GM12891 (cell line): ENCODE results near the gene ADGRL3.
"Not testable (repeated sequence)": the region's sequence is repeated elsewhere in the genome, so short reads cannot be mapped to it uniquely, and the experiment has no call there.

ENCODE experiments used
- DNase-seq: peaks from one replicate; pipeline ENCODE4 v3.0.0; 2011; ENCODE audit warnings: low spot score; ENCODE audit not compliant: insufficient read length
- FAIRE-seq: peaks from 2 replicates; lab custom pipeline; 2011; peaks lifted over from hg19 to GRCh38; lab: Jason Lieb, UNC
- PAX5 ChIP-seq: IDR thresholded peaks from 2 replicates; pipeline ENCODE4 v1.6.1; 2011; ENCODE audit warnings: low read length, moderate library complexity, mild to moderate bottlenecking; ENCODE audit not compliant: insufficient read depth, severe bottlenecking
- POLR2A ChIP-seq: IDR thresholded peaks from 2 replicates; pipeline ENCODE4 v1.6.1; 2011; ENCODE audit warnings: low read depth, low read length, control low read depth
- POLR2AphosphoS5 ChIP-seq: IDR thresholded peaks from 2 replicates; pipeline ENCODE4 v1.6.1; 2011; ENCODE audit warnings: low read depth, low read length, control low read depth
- POU2F2 ChIP-seq: IDR thresholded peaks from 2 replicates; pipeline ENCODE4 v1.6.1; 2011; ENCODE audit warnings: low read depth, mild to moderate bottlenecking, control low read depth, low read length, moderate library complexity
- SPI1 ChIP-seq: IDR thresholded peaks from 2 replicates; pipeline ENCODE4 v1.6.1; 2011; ENCODE audit warnings: low read depth, low read length, control low read depth
- TAF1 ChIP-seq: IDR thresholded peaks from 2 replicates; pipeline ENCODE4 v1.6.1; 2011; ENCODE audit warnings: low read depth, low read length, control low read depth

The ADGRL3 gene

GRCh38 chr4:61493470-61493869, 293.3 kb downstream of the ADGRL3 start:
- DNase-seq (no peak), FAIRE-seq (no peak)
- no peak for TF ChIP-seq POLR2A
- TF ChIP-seq PAX5 = no peak
- no peak for TF ChIP-seq POU2F2
- TF ChIP-seq POLR2AphosphoS5 = no peak
- TF ChIP-seq SPI1 = no peak
- TF ChIP-seq TAF1 = no peak

DNA sequence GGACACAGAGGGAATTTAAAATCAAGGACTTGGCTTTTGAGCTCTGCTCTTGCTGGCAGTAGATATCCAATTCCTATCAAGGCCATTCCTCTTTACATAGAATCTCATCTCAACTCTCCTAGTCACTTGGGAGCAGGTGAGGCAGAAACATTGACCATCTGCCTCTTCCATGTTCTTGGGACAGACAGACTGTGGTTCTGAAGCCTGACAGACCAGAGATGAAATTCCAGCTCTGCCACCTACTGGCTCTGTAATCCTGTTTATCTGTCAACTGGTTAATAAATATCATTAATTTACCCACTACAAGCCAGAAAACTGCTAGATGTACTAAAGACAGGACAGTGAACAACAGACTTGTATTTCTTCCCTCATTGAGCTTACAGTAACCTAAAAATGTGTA, 300.8 kb downstream of the ADGRL3 start:
- DNase-seq (no peak), FAIRE-seq (no peak)
- TF ChIP-seq SPI1 (no peak), PAX5 (no peak), POU2F2 (no peak), TAF1 (no peak), POLR2AphosphoS5 (no peak), POLR2A (no peak)

GRCh38 chr4:61501812-61502211, 301.7 kb downstream of the ADGRL3 start:
- DNase-seq = no peak
- FAIRE-seq = no peak
- no peak for TF ChIP-seq POLR2A
- no peak for TF ChIP-seq TAF1
- TF ChIP-seq PAX5 = no peak

DNA sequence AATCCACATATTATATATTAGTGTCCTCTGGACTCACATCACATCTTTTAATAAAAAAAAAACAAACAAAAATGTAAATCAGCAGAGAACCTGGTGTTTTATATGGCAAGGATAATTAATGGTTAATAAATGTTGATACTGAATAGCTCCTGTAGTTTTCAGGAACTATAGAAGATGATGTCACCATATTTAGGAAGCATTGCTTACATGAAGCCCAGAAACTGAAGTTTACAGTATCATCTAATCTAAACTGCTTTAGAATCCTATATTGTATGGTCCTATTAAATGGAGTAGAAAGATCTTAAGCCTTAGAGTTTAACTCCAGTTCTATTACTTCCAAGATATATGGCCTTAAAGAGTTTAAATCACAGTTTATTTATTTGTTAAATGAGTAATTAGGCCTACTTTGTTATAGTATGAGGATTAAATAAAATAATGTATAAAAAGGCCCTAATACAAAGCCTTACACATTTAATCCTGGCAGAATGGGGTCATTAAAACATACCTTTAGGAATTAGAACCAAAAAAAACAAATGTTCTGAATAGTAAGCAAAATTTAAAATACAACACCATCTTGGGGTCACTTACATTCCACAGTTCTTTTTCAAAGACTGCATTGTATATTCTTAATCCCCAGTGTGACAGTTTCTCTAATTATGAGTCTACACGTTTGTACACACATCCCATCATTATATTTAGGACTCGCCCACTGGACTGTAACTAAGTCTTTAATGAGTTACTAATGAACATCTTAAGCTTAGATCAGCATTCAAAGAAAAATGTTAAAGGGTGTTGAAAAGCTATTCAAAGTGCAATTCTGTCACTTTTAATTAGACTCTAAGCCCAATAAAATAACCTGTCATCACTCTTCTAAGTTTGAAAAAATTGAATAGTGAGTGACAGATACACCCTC, 305.9 kb downstream of the ADGRL3 start:
- no peak for TF ChIP-seq TAF1
- TF ChIP-seq POLR2A = no peak
- FAIRE-seq (no peak), DNase-seq (no peak)

DNA sequence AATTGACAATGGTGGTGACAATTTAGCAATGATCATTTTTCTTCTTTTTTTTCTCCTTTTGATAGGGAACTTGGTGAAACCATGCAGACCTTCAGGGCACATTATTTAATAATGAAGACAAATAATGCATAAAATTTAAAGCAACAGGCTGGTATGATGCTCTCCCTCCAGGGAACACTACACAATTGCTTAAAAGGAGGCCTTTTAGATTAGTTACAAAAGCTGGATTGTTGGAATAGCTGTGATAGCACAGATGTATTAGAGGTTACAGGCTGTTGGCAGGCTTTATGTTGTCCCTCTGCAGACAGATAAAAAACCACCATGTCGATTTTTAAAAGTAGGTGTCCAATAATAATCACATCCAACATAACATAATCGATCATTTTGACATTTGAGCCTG, 307.0 kb downstream of the ADGRL3 start:
- no peak for TF ChIP-seq PAX5
- no peak for TF ChIP-seq POLR2A
- DNase-seq = no peak
- FAIRE-seq = no peak

- not testable (repeated sequence) for FAIRE-seq, DNase-seq
These were observed 309.7 kb downstream of the ADGRL3 start for GRCh38 chr4:61509721-61510241.

GRCh38 chr4:61511716-61512488, 311.8 kb downstream of the ADGRL3 start:
- DNase-seq (no peak), FAIRE-seq (no peak)
- TF ChIP-seq POU2F2 (no peak), POLR2A (no peak), POLR2AphosphoS5 (no peak), PAX5 (no peak), SPI1 (no peak), TAF1 (no peak)

- no peak for DNase-seq
- FAIRE-seq = no peak
- TF ChIP-seq TAF1 (no peak), POU2F2 (no peak), PAX5 (no peak), POLR2AphosphoS5 (no peak), SPI1 (no peak), POLR2A (no peak)
These were observed 314.9 kb downstream of the ADGRL3 start for GRCh38 chr4:61514991-61515390.

DNA sequence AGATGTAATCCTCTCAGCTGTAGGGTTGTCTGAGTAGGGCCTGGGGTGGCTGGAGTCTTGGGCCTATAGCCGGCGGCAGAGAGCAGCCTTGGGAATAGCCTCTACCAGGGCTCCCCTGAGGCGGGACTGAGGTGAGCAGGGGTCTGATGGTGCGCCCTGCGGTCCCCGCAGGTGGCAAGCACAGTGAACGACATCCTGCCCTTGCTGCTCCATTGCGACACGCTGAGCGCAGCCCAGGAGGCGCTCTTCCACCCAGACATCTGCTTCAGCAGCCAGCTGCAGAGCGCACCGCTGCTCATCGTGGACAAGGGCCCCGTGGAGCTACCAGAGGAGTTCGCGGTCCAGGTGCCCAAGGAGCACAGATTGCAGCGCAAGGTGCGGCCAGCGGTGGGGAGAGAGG, 317.0 kb downstream of the ADGRL3 start:
- FAIRE-seq (no peak), DNase-seq (no peak)
- TF ChIP-seq POLR2AphosphoS5 = no peak
- TF ChIP-seq POLR2A = no peak
- no peak for TF ChIP-seq TAF1
- no peak for TF ChIP-seq POU2F2
- no peak for TF ChIP-seq PAX5
- no peak for TF ChIP-seq SPI1

DNA sequence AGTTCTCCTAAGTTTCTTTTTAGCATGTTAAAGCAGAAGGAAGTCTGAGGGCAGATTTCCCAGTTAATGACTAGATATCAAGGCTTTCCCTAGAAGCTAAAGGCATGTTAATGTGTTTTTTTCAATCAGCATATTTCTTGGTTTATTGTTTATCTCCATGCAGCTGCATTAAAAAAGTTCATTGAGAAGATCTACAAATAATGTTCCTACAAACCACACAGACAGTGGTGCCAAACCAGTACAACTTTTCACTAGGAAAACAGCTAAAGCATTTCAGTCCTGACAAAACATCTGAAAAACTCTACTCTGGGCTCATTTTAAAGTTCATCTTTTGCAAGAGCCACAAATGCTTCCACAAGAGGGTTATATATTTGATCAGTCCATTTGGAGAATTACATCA, 320.0 kb downstream of the ADGRL3 start:
- DNase-seq = no peak
- FAIRE-seq = no peak
- no peak for TF ChIP-seq POLR2A
- TF ChIP-seq PAX5 = no peak
- no peak for TF ChIP-seq POLR2AphosphoS5
- TF ChIP-seq TAF1 = no peak
- TF ChIP-seq POU2F2 = no peak
- no peak for TF ChIP-seq SPI1
